ENCODE results near the gene TIAL1. TPM values are rescaled to one million over a fixed set of nuclear protein-coding genes. Genes with fewer than 3 reads are reported as not detected.

The TIAL1 gene
- total RNA-seq, 1 experiment from 2014 or later, result 220 TPM

DNA sequence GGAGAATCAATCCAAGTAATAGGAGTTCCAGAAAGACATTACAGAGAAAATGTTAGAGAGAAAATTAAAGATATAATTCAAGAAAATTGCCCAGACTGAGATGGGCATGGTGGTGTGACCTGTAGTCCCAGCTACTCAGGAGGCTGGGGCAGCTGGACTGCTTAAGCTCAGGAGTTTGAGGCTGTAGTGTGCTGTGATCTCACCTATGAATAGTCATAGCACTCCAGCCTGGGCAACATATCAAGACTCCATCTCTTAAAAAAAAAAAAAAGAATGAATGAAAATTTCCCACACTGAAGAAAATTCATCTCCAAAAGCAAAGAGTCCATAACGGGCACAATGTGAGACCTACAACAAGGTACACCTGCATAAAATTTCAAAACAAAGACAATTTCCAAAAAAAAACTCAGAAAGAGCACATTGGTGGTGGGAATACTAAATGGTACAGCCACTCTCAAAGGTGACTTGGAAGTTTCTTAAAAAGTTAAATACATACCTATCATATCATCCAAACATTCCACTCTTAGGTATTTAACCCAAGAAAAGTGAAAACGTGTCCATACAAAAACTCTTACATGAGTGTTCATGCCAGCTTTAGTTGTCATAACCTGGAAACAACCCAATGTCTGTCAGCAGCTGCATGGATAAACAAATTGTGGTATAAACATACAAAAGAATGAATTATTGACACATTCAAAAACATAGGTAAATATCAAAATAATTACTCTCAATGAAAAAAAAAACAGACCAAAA lies 47.3 kb downstream of the TIAL1 start (continued):
- no peak for TF ChIP-seq EZH2phosphoT487 (IDR thresholded peaks at IDR 0.05; ENCODE audit: borderline replicate concordance)
- no peak for TF ChIP-seq ZFX (IDR thresholded peaks at IDR 0.05)
- TF ChIP-seq, protein P1, sequence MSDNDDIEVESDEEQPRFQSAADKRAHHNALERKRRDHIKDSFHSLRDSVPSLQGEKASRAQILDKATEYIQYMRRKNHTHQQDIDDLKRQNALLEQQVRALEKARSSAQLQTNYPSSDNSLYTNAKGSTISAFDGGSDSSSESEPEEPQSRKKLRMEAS (IDR thresholded peaks at IDR 0.05), result no peak
- TF ChIP-seq, protein P2, sequence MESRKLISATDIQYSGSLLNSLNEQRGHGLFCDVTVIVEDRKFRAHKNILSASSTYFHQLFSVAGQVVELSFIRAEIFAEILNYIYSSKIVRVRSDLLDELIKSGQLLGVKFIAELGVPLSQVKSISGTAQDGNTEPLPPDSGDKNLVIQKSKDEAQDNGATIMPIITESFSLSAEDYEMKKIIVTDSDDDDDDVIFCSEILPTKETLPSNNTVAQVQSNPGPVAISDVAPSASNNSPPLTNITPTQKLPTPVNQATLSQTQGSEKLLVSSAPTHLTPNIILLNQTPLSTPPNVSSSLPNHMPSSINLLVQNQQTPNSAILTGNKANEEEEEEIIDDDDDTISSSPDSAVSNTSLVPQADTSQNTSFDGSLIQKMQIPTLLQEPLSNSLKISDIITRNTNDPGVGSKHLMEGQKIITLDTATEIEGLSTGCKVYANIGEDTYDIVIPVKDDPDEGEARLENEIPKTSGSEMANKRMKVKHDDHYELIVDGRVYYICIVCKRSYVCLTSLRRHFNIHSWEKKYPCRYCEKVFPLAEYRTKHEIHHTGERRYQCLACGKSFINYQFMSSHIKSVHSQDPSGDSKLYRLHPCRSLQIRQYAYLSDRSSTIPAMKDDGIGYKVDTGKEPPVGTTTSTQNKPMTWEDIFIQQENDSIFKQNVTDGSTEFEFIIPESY (IDR thresholded peaks at IDR 0.05; ENCODE audit: extremely low read depth, insufficient replicate concordance, low read length), result no peak

DNA sequence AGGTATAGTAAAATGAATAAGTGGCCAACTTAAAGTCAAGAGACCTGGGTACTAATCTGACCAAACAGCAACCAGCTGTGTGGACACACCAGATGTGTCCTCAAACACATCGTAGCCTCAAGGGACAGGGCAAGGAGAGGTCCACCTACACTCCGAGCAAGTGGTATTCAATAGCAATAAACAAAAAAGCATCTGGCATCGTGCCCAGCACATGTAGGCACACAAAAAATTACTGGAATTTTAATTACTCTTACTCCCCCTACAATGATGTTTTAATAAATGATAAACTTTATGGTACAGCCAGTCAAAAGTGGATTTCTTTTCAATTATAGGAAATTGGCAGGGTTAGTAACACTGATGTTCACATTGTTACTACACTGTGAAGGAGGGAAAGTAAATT lies 50.8 kb downstream of the TIAL1 start:
- ChIA-PET RAD21 (ENCODE audit: low non-redundant PET in 1 of 2, low total read pairs in 2 of 2, uncharacterized antibody in 2 of 2, unreplicated experiment in 2 of 2) (no interaction called here), POLR2A (no interaction called here), CTCF (interaction anchor here (1.5 kb wide), 1 partner anchor 347 kb away, joined by 4 read pairs; no protein-coding TSS in a partner anchor)
- no TSS peak for BruUV-seq (replicated peaks)
- H4K20me1 ChIP-seq (ENCODE audit: insufficient read depth), result no peaks in the 10 kb centered on the region
- peaks cover 13% of the 10 kb centered on the region; the same call in 1 of the 2 replicates for H3K79me2 ChIP-seq (ENCODE audit: insufficient read depth, low read length)
- no peaks in the 10 kb centered on the region for H3K36me3 ChIP-seq (ENCODE audit: control insufficient read depth in 1 of 2, insufficient read depth in 2 of 2, low read length in 2 of 2)
- H3K9ac ChIP-seq (ENCODE audit: low read length), result peak overlapping the region; percentile 6; the same call in 1 of the 2 replicates
- H3K4me2 ChIP-seq (ENCODE audit: low read length), result peak overlapping the region; percentile 50
- DNase-seq (ENCODE audit: low read depth, low spot score), result no peak
- no peak overlapping the region for H3K4me3 ChIP-seq (replicated peaks in 1 of 2; ENCODE audit: low read depth in 1 of 2, low read length in 2 of 2)
- no peaks in the 10 kb centered on the region for H3K9me2 ChIP-seq (ENCODE audit: insufficient read depth)
- peak overlapping the region; percentile 89 for H2AFZ ChIP-seq (ENCODE audit: low read depth, low read length, poor library complexity, severe bottlenecking)
- peaks cover 19 to 35% of the 10 kb centered on the region in 2 experiments; a peak in 3 of 4 replicates for H3K4me1 ChIP-seq (ENCODE audit: control insufficient read depth in 1 of 2, insufficient read depth in 2 of 2, low read length in 2 of 2)
- no peak for ATAC-seq
- intact Hi-C loops (cut with micrococcal nuclease), result no loop called here
- H3K27ac ChIP-seq (ENCODE audit: low read depth, low read length), result no peak overlapping the region
- H3K9me3 ChIP-seq (ENCODE audit: control insufficient read depth in 1 of 2, insufficient read depth in 1 of 2, low read depth in 1 of 2, low read length in 2 of 2), result no peaks in the 10 kb centered on the region
- peaks cover 3% of the 10 kb centered on the region; the same call in 1 of the 2 replicates for H3K27me3 ChIP-seq (ENCODE audit: insufficient read depth, low read length)
- TF ChIP-seq SIN3A (IDR thresholded peaks at IDR 0.05; ENCODE audit: low read depth) (no peak), EGR1 (IDR thresholded peaks at IDR 0.05; ENCODE audit: low read depth) (0 out of 2 replicates have a peak, but pooled peaks have one; percentile 17)
- TF ChIP-seq, protein P1 (IDR thresholded peaks at IDR 0.05), result 0 out of 2 replicates have a peak, but pooled peaks have one; percentile 24
